Upper lobe of left lung (tissue), 4 donors: ENCODE results near the gene ARID5B.

Experiments used
- CTCF ChIP-seq, 6 experiments: fragments of 450-650 bp in 4 of 6; fragments of 200-600 bp in 2 of 6; sonication (generic) in 2 of 6; IDR thresholded peaks; one replicate each; pipeline ENCODE4 v1.5.1; 2016 to 2019; ENCODE audit warnings: antibody characterized with exemption in 6 of 6
- EP300 ChIP-seq, 4 donors: sonication (generic); formaldehyde crosslinking; IDR thresholded peaks; one replicate each; pipeline ENCODE4 v1.5.1; 2017; ENCODE audit warnings: antibody characterized with exemption in 4 of 4, control low read depth in 2 of 4
- POLR2A ChIP-seq, 4 donors: fragments of 450-650 bp; IDR thresholded peaks; one replicate each; pipeline ENCODE4 v1.5.1; 2016 to 2017; ENCODE audit warnings: antibody characterized with exemption in 4 of 4, mild to moderate bottlenecking in 2 of 4
- POLR2AphosphoS5 ChIP-seq, 2 donors: sonication (generic); formaldehyde crosslinking; IDR thresholded peaks; one replicate each; pipeline ENCODE4 v1.5.1; 2017; ENCODE audit warnings: antibody characterized with exemption in 2 of 2

GRCh38 chr10:61959814-61960213, 58.3 kb downstream of the ARID5B start:
- TF ChIP-seq CTCF (IDR thresholded peaks at IDR 0.05) (no peak), POLR2A (IDR thresholded peaks at IDR 0.05) (no peak), POLR2AphosphoS5 (IDR thresholded peaks at IDR 0.05) (no peak), EP300 (IDR thresholded peaks at IDR 0.05) (no peak)
